Upper lobe of left lung (tissue), 4 donors: ENCODE measurements around the gene ENAH.
"Not testable (repeated sequence)": the region's sequence is repeated elsewhere in the genome, so short reads cannot be mapped to it uniquely, and the experiment has no call there.

Source experiments
- EP300 ChIP-seq, 4 donors: sonication (generic); formaldehyde crosslinking; IDR thresholded peaks; one replicate each; pipeline ENCODE4 v1.5.1; 2017; ENCODE audit warnings: antibody characterized with exemption in 4 of 4, control low read depth in 2 of 4
- POLR2A ChIP-seq, 4 donors: fragments of 450-650 bp; IDR thresholded peaks; one replicate each; pipeline ENCODE4 v1.5.1; 2016 to 2017; ENCODE audit warnings: antibody characterized with exemption in 4 of 4, mild to moderate bottlenecking in 2 of 4
- POLR2AphosphoS5 ChIP-seq, 2 donors: sonication (generic); formaldehyde crosslinking; IDR thresholded peaks; one replicate each; pipeline ENCODE4 v1.5.1; 2017; ENCODE audit warnings: antibody characterized with exemption in 2 of 2
- TF ChIP-seq, protein P1 (sequence below), 6 experiments: fragments of 450-650 bp in 4 of 6; fragments of 200-600 bp in 2 of 6; sonication (generic) in 2 of 6; IDR thresholded peaks; one replicate each; pipeline ENCODE4 v1.5.1; 2016 to 2019; ENCODE audit warnings: antibody characterized with exemption in 6 of 6

DNA sequence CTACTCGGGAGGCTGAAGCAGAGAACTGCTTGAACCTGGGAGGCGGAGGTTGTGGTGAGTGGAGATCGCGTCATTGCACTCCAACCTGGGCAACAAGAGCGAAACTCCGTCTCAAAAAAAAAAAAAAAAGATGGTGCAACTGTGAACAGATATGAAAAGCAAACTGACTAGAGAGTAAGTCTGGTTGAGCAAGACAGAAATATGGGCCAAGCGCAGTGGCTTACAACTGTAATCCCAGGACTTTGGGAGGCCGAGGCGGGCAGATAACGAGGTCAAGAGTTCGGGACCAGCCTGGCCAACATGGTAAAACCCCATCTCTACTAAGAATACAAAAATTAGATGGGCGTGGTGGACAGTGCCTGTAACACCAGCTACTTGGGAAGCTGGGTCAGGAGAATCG lies 24.1 kb downstream of the ENAH start:
- TF ChIP-seq POLR2A, POLR2AphosphoS5, EP300 (IDR thresholded peaks at IDR 0.05): not testable (repeated sequence)
- TF ChIP-seq, protein P1, sequence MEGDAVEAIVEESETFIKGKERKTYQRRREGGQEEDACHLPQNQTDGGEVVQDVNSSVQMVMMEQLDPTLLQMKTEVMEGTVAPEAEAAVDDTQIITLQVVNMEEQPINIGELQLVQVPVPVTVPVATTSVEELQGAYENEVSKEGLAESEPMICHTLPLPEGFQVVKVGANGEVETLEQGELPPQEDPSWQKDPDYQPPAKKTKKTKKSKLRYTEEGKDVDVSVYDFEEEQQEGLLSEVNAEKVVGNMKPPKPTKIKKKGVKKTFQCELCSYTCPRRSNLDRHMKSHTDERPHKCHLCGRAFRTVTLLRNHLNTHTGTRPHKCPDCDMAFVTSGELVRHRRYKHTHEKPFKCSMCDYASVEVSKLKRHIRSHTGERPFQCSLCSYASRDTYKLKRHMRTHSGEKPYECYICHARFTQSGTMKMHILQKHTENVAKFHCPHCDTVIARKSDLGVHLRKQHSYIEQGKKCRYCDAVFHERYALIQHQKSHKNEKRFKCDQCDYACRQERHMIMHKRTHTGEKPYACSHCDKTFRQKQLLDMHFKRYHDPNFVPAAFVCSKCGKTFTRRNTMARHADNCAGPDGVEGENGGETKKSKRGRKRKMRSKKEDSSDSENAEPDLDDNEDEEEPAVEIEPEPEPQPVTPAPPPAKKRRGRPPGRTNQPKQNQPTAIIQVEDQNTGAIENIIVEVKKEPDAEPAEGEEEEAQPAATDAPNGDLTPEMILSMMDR (IDR thresholded peaks at IDR 0.05) = not testable (repeated sequence)
